ENCODE results near the gene HRG. TPM values are rescaled to one million over a fixed set of nuclear protein-coding genes. Genes with fewer than 3 reads are reported as not detected.

HRG gene
- total and polyA plus RNA-seq, 2 donors (not counting 3 experiments of a cell fraction or from before 2014, with no cell fraction given) = not detected

- no peak overlapping the region for H3K4me3 ChIP-seq (replicated peaks in 1 of 3; ENCODE audit: insufficient read depth in 1 of 3, low read depth in 1 of 3, low read length in 3 of 3)
- CTCF ChIA-PET = interaction anchor here (0.7 to 1.7 kb wide), 2 partner anchors 48 to 83 kb away, joined by 3 to 4 read pairs; no protein-coding TSS in a partner anchor
Measured at GRCh38 chr3:186697510-186697909, 31.7 kb downstream of the HRG start.

More at GRCh38 chr3:186697510-186697909, 31.7 kb downstream of the HRG start:
- Histone ChIP-seq H3K9me1 (replicated peaks; ENCODE audit: control insufficient read depth, extremely low read depth, insufficient read depth, low read length) (no peaks in the 10 kb centered on the region), H3K27me3 (ENCODE audit: control insufficient read depth in 2 of 2, insufficient read depth in 2 of 2, low read length in 2 of 2) (no peaks in the 10 kb centered on the region), H3K9ac (replicated peaks; ENCODE audit: extremely low read depth, insufficient read depth, low read length) (no peak overlapping the region), H3K36me3 (ENCODE audit: control insufficient read depth in 2 of 2, extremely low read depth in 1 of 2, insufficient read depth in 2 of 2, low read length in 2 of 2) (no peaks in the 10 kb centered on the region), H2AFZ (ENCODE audit: low read depth, low read length) (no peak overlapping the region), H3K4me2 (ENCODE audit: insufficient read depth, low read length) (no peak overlapping the region), H4K20me1 (replicated peaks; ENCODE audit: control insufficient read depth, extremely low read depth, insufficient read depth, low read length) (no peaks in the 10 kb centered on the region), H3K79me2 (ENCODE audit: control insufficient read depth, insufficient read depth, low read length) (no peaks in the 10 kb centered on the region), H3K4me1 (ENCODE audit: control insufficient read depth, extremely low read depth, insufficient read depth, low read length) (no peaks in the 10 kb centered on the region), H3K27ac (ENCODE audit: insufficient read depth, low read depth, low read length) (no peak overlapping the region), H3K9me3 (replicated peaks; ENCODE audit: control insufficient read depth, insufficient read depth, low read length) (no peaks in the 10 kb centered on the region)
- no TSS peak for BruUV-seq (replicated peaks)
- DNase-seq (ENCODE audit: low read depth, low spot score) (no peak), FAIRE-seq (no peak)
- TF ChIP-seq FOS (IDR thresholded peaks at IDR 0.05; ENCODE audit: borderline replicate concordance, insufficient read depth, low read length) (no peak), JUN (IDR thresholded peaks at IDR 0.05; ENCODE audit: borderline replicate concordance, insufficient read depth, insufficient read length, low read depth) (no peak), MYC (IDR thresholded peaks at IDR 0.05; ENCODE audit: low read depth, low read length) (no peak), MAX (IDR thresholded peaks at IDR 0.05; ENCODE audit: insufficient read depth, insufficient read length) (no peak), POLR2AphosphoS5 (IDR thresholded peaks at IDR 0.05; ENCODE audit: insufficient read depth, low read depth, low read length) (no peak)
- TF ChIP-seq, protein P1, sequence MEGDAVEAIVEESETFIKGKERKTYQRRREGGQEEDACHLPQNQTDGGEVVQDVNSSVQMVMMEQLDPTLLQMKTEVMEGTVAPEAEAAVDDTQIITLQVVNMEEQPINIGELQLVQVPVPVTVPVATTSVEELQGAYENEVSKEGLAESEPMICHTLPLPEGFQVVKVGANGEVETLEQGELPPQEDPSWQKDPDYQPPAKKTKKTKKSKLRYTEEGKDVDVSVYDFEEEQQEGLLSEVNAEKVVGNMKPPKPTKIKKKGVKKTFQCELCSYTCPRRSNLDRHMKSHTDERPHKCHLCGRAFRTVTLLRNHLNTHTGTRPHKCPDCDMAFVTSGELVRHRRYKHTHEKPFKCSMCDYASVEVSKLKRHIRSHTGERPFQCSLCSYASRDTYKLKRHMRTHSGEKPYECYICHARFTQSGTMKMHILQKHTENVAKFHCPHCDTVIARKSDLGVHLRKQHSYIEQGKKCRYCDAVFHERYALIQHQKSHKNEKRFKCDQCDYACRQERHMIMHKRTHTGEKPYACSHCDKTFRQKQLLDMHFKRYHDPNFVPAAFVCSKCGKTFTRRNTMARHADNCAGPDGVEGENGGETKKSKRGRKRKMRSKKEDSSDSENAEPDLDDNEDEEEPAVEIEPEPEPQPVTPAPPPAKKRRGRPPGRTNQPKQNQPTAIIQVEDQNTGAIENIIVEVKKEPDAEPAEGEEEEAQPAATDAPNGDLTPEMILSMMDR (IDR thresholded peaks at IDR 0.05; ENCODE audit: extremely low read depth in 1 of 2, insufficient read depth in 1 of 2, low read depth in 1 of 2, low read length in 2 of 2) = no peak
- POLR2A ChIA-PET = no interaction called here
- intact Hi-C loops (cut with micrococcal nuclease) (no loop called here), dilution Hi-C loops (cut with MboI; ENCODE audit: extremely low pct_ligation_motif_present, low sequenced_read_pairs) (no loop called here)

All from endothelial cell of umbilical vein (primary cell).